Testis (tissue), 3 donors: ENCODE data around the gene LARGE2. TPM values are rescaled to one million over a fixed set of nuclear protein-coding genes. Genes with fewer than 3 reads are reported as not detected.
"Not testable (repeated sequence)": the region's sequence is repeated elsewhere in the genome, so short reads cannot be mapped to it uniquely, and the experiment has no call there.

ENCODE experiments used
- DNase-seq: peaks from one replicate; pipeline ENCODE4 v3.0.0-alpha.2; 2019
- H3K27ac ChIP-seq, 2 donors: fragments of 200-600 bp; sonication (generic); one replicate each; pipeline ENCODE4 v1.5.1; 2019
- H3K27me3 ChIP-seq: fragments of 200-600 bp; sonication (generic); one replicate; pipeline ENCODE4 v1.5.1; 2019
- H3K36me3 ChIP-seq: fragments of 200-600 bp; sonication (generic); one replicate; pipeline ENCODE4 v1.5.1; 2017; ENCODE audit warnings: low read depth; ENCODE audit errors: missing control alignments
- H3K4me1 ChIP-seq: fragments of 200-600 bp; sonication (generic); one replicate; pipeline ENCODE4 v1.5.1; 2019
- H3K4me3 ChIP-seq, 2 donors: fragments of 200-600 bp; sonication (generic); one replicate each; pipeline ENCODE4 v1.5.1; 2017 to 2019
- H3K9me3 ChIP-seq: fragments of 200-600 bp; sonication (generic); one replicate; pipeline ENCODE4 v1.5.1; 2017
- POLR2A ChIP-seq: fragments of 450-650 bp; IDR thresholded peaks from one replicate; pipeline ENCODE4 v1.6.1; 2017; ENCODE audit warnings: antibody characterized with exemption, mild to moderate bottlenecking, moderate library complexity
- WGBS, 2 donors: methylation state at CpG; one replicate each; pipeline ENCODE4 v1.1.5; 2018; 5-methylcytosine and 5-hydroxymethylcytosine counted together
- intact Hi-C: fragments of 100-400 bp; cut with DNase I; formaldehyde crosslinking; loops from one replicate; pipeline ENCODE4 v1.15.1; 2023; ENCODE audit warnings: low total_unique reads
- polyA plus RNA-seq: library from polyadenylated mRNA; stranded (reverse); fragments of 350-450 nt; fragmentation: Illumina TruSeq; extraction: RNeasy Lipid Tissue Mini Kit (QIAGEN cat#74804); gene quantifications from one replicate; pipeline ENCODE4 v1.2.3, GENCODE V29; 2014; ENCODE audit warnings: low read depth, low replicate concordance; ENCODE audit not compliant: insufficient read depth
- total RNA-seq, 2 donors: library from RNA; depleted of rRNA; stranded (reverse); fragments of >200 nt; gene quantifications; one replicate each; pipeline ENCODE4 v1.2.3, GENCODE V29; 2016
- TF ChIP-seq, protein P1 (sequence below), 3 experiments: fragments of 450-650 bp in 2 of 3; fragments of 200-600 bp in 1 of 3; sonication (generic) in 1 of 3; IDR thresholded peaks; one replicate each; pipeline ENCODE4 v1.5.1; 2016 to 2019; ENCODE audit warnings: antibody characterized with exemption in 3 of 3, mild to moderate bottlenecking in 2 of 3, moderate library complexity in 1 of 3

The LARGE2 gene
- total and polyA plus RNA-seq, 3 donors from 2014 or later, result 2.1 to 4.7 (median 3.4) TPM

DNA sequence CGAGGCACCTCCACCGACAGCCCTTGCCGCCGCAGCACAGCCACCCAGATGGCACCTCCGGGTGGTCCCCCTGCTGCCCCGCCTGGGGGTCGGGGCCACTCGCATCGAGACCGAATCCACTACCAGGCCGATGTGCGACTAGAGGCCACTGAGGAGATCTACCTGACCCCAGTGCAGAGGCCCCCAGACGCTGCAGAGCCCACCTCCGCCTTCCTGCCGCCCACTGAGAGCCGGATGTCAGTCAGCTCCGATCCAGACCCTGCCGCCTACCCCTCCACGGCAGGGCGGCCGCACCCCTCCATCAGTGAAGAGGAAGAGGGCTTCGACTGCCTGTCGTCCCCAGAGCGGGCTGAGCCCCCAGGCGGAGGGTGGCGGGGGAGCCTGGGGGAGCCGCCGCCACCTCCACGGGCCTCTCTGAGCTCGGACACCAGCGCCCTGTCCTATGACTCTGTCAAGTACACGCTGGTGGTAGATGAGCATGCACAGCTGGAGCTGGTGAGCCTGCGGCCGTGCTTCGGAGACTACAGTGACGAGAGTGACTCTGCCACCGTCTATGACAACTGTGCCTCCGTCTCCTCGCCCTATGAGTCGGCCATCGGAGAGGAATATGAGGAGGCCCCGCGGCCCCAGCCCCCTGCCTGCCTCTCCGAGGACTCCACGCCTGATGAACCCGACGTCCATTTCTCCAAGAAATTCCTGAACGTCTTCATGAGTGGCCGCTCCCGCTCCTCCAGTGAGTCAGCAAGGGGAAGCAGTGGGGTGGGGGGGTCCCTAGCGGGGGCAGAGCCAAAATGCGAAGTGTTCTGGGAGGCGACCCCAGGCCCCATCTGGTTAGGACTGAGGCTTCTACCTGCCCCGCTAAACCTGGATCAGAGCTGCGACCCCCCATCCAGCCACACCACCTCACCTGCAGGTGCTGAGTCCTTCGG is 19.7 kb upstream of the LARGE2 start:
- no peak for DNase-seq
- Histone ChIP-seq H3K36me3 (no peaks in the 10 kb centered on the region), H3K9me3 (no peaks in the 10 kb centered on the region), H3K4me1 (peaks cover 18% of the 10 kb centered on the region), H3K27ac (no peak overlapping the region), H3K4me3 (no peak overlapping the region), H3K27me3 (no peaks in the 10 kb centered on the region)
- intact Hi-C loops, result no loop called here
- 91 to 95% methylated on average over 30 to 56 of the region's 56 CpGs for WGBS, 2 donors
- TF ChIP-seq, protein P1, sequence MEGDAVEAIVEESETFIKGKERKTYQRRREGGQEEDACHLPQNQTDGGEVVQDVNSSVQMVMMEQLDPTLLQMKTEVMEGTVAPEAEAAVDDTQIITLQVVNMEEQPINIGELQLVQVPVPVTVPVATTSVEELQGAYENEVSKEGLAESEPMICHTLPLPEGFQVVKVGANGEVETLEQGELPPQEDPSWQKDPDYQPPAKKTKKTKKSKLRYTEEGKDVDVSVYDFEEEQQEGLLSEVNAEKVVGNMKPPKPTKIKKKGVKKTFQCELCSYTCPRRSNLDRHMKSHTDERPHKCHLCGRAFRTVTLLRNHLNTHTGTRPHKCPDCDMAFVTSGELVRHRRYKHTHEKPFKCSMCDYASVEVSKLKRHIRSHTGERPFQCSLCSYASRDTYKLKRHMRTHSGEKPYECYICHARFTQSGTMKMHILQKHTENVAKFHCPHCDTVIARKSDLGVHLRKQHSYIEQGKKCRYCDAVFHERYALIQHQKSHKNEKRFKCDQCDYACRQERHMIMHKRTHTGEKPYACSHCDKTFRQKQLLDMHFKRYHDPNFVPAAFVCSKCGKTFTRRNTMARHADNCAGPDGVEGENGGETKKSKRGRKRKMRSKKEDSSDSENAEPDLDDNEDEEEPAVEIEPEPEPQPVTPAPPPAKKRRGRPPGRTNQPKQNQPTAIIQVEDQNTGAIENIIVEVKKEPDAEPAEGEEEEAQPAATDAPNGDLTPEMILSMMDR (IDR thresholded peaks at IDR 0.05), result no peak
- TF ChIP-seq POLR2A, result no peak

DNA sequence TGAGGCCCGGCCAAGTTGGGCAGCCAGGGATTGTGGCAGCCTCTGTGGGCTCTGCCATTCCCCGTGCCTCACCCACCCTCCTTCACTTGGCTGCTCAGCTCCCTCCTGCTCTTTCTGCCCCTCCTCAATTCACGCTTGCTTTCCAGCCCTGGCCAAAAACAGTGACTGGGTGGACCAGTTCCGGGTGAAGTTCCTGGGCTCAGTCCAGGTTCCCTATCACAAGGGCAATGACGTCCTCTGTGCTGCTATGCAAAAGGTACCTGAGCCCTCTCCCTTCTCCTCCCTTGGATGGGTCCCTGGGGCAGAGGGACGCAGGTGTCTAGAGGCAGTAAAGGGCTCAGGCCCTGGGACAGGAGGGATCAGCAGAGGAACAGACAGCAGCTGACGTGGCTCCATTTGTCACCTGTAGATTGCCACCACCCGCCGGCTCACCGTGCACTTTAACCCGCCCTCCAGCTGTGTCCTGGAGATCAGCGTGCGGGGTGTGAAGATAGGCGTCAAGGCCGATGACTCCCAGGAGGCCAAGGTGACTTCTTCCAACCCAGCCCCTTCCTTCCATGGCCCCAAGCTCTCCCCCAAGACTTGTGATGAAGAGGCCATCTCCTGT is 18.0 kb upstream of the LARGE2 start:
- WGBS, 2 donors, result 87 to 88% methylated on average over 15 of the region's 15 CpGs
- TF ChIP-seq, protein P1 (IDR thresholded peaks at IDR 0.05), result no peak
- no peak for TF ChIP-seq POLR2A

DNA sequence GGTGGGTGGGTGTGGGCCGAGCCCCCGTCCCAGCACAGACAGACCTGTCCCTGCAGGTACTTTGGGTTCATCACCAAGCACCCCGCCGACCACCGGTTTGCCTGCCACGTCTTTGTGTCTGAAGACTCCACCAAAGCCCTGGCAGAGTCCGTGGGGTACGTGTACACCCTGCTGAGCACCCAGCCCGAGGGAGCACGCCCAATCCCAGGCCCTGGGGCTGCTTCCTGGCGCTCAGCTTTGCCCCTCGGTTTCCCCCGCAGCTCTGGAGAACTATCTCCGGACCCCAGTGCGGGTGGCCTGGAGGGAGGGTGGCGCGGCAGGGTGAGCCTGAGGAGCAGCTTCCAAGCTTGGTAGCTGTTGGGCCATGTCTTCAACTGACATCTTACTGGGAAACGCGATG is 17.4 kb upstream of the LARGE2 start:
- no peak for DNase-seq
- H3K27me3 ChIP-seq, result no peaks in the 10 kb centered on the region
- H3K36me3 ChIP-seq, result no peaks in the 10 kb centered on the region
- intact Hi-C loops, result no loop called here
- H3K27ac ChIP-seq, result no peak overlapping the region
- WGBS, 2 donors, result 93 to 95% methylated on average over 13 to 19 of the region's 19 CpGs
- H3K4me1 ChIP-seq, result peaks cover 8% of the 10 kb centered on the region
- H3K4me3 ChIP-seq, result no peak overlapping the region
- H3K9me3 ChIP-seq, result no peaks in the 10 kb centered on the region
- TF ChIP-seq POLR2A, result no peak

More for the DNA sequence above, 18.0 kb upstream of the LARGE2 start:
- intact Hi-C loops, result no loop called here
- no peak overlapping the region for H3K27ac ChIP-seq
- peaks cover 9% of the 10 kb centered on the region for H3K4me1 ChIP-seq
- no peaks in the 10 kb centered on the region for H3K9me3 ChIP-seq
- DNase-seq, result no peak
- H3K36me3 ChIP-seq, result no peaks in the 10 kb centered on the region
- no peaks in the 10 kb centered on the region for H3K27me3 ChIP-seq
- no peak overlapping the region for H3K4me3 ChIP-seq

DNA sequence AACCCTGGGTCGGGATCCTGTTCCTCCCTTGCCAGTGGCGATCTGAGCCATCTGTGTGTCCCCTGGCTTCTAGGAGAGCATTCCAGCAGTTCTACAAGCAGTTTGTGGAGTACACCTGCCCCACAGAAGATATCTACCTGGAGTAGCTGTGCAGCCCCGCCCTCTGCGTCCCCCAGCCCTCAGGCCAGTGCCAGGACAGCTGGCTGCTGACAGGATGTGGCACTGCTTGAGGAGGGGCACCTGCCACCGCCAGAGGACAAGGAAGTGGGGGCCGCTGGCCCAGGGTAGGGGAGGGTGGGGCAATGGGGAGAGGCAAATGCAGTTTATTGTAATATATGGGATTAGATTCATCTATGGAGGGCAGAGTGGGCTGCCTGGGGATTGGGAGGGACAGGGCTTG is 16.9 kb upstream of the LARGE2 start:
- H3K27me3 ChIP-seq, intact Hi-C loops, H3K4me3 ChIP-seq, DNase-seq, H3K9me3 ChIP-seq, H3K36me3 ChIP-seq, H3K27ac ChIP-seq, H3K4me1 ChIP-seq: not testable (repeated sequence)
- 54 to 87% methylated on average over 4 to 6 of the region's 6 CpGs for WGBS, 2 donors

DNA sequence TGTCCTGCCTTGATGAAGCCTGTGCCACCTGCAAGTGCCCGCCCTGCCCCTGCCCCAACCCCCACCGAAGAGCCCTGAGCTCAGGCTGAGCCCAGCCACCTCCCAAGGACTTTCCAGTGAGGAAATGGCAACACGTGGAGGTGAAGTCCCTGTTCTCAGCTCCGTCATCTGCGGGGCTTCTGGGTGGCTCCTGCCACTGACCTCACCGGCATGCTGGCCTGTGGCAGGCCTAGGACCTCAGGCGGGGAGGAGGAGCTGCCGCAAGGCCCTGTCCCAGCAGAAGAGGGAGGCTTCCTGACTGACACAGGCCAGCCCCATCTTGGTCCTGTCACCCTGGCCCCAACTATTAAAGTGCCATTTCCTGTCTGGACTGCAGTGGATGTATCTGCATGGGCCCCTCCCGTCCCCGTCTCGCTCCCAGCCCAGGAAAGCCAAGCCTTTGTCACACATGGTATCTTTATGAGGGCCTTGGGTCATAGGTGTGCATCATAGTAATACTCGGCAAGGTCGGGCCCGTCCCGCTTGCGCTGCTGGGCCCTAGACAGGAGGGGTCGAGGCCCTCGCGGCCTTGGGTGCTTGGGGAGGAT is 16.3 kb upstream of the LARGE2 start:
- Histone ChIP-seq H3K4me3 (no peak overlapping the region), H3K9me3 (no peaks in the 10 kb centered on the region), H3K36me3 (no peaks in the 10 kb centered on the region), H3K27me3 (no peaks in the 10 kb centered on the region), H3K4me1 (peaks cover 1% of the 10 kb centered on the region), H3K27ac (no peak overlapping the region)
- no peak for DNase-seq
- intact Hi-C loops, result no loop called here
- TF ChIP-seq POLR2A, result no peak
- TF ChIP-seq, protein P1 (IDR thresholded peaks at IDR 0.05), result no peak
- 85 to 86% methylated on average over 11 to 19 of the region's 19 CpGs for WGBS, 2 donors
